ENCODE data around the gene ZNF600.
"Not testable (repeated sequence)": the region's sequence is repeated elsewhere in the genome, so short reads cannot be mapped to it uniquely, and the experiment has no call there.

ZNF600 gene

DNA sequence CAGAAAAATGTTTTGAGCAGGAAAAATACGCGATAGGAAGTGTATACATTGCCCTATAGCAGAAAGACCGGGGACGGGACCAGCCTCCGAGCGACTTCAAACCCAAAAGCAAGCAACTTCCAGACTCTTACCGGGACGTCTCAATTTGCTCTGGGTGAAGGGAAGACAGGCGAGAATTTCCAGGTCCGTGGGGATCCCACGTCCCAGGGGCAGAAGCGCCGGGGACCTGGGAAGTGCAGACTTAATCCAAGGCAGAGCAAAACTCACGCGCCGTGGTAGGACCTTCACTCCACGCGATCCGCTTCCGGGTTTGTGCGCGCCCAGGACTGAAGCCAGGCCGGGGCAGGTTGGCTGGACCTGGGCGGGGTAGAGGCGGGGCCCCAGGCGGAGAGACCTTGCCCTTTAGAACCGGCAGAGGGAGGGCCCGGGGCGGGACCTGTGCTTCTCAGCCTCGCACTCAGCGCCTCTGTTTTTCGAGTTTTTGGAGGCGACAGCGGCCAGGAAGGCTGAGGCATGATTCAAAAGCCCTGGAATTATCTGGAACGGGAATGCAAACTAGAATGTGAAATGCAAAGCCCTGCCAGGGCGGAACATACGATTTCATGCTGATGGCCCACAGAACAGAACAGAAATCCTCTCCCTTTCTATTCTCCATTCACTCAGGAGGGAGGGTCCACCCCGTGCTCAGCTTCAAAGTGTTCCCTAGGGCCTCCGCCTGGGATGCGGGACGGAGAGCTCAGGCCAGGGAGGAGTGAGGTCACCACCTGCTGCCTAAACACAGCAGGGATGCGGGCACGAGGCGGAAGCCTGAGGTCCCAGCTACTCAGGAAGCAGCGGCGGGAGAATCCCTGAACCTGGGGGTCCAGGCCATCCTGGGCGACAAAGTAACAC lies at the start of gene ZNF600:
Gene ZNF600 (minus strand): TSS at position 328 of the 891 bp plus-strand sequence. CDS start 7,903 bp downstream, outside the sequence.
- H3K4me3 ChIP-seq (replicated peaks; ENCODE audit: low read depth, low read length): peak within 1 kb of the TSS; percentile 58
- DNase-seq (ENCODE audit: extremely low read depth, low read depth): peak; percentile 4

DNA sequence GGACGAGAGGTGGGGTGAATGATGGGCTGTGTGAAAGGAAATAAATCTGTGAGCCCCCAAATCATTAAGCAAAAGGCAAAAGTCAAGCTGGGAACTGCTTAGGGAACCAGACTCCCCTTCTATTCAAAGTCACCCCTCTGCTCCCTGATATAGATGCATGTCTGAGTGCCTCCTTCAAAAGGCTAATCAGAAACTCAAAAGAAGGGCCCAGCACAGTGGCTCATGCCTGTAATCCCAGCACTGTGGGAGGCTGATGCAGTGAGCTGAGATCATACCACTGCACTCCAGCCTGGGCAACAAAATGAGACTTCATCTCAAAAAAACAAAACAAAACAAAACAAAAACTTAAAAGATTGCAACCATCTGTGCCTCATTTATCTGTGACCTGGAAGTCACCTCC lies 47.7 kb upstream of the ZNF600 start:
- not testable (repeated sequence) for DNase-seq (ENCODE audit: extremely low read depth, low read depth); H3K4me3 ChIP-seq (replicated peaks; ENCODE audit: low read depth, low read length)

DNA sequence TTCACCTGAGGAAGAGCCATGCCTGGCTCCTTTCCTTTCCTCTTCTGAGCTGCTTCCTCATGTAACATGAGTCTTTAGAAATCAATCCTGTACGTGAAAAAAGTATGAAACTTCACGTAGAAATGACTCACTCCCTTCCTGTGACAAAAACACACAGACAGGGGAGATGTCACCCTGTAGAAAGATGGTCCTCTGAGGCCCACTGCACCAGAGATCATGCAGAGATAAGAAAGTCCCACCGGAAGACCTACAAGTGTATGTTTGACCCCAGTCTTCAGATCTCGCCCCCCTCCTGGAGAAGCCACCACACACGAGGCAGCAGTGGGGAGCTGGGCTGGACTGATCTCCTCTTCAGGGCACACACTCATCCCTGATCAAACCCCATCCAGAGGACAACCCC lies 47.0 kb upstream of the ZNF600 start:
- not testable (repeated sequence) for H3K4me3 ChIP-seq (replicated peaks; ENCODE audit: low read depth, low read length); DNase-seq (ENCODE audit: extremely low read depth, low read depth)

DNA sequence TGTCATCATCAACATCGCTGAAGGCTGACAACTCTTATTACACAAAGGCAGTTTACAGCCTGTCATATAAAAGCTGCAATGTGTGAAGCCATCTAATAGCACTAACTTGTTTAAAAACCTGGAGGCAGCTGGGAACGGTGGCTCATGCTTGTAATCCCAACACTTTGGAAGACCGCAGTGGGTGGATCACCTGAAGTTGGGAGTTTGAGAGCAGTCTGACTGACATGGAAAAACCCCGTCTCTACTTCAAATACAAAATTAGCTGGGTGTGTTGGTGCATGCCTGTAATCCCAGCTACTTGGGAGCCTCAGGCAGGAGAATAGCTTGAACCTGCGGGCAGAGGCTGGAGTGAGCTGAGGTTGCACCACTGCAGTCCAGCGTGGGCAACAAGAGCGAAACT lies 43.3 kb upstream of the ZNF600 start:
- not testable (repeated sequence) for H3K4me3 ChIP-seq (replicated peaks; ENCODE audit: low read depth, low read length); DNase-seq (ENCODE audit: extremely low read depth, low read depth)

DNA sequence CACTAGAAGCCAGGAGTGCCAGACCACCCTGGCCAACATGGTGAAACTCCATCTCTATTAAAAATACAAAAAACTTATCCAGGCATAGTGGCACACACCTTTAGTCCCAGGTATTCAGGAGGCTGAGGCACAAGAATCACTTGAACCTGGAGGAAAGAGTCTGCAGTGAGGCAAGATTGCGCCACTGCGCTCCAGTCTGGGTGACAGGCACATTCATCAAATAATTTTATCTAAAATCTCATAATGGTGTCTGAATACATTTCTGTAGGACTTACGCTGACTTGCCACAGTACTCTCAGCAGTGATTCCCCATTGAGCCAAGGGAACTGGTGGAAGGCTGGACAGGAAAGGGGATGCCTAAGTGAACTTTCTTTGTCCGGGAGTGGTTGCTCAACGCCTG lies 39.2 kb upstream of the ZNF600 start:
- DNase-seq (ENCODE audit: extremely low read depth, low read depth): no peak
- H3K4me3 ChIP-seq (replicated peaks; ENCODE audit: low read depth, low read length): no peak overlapping the region

DNA sequence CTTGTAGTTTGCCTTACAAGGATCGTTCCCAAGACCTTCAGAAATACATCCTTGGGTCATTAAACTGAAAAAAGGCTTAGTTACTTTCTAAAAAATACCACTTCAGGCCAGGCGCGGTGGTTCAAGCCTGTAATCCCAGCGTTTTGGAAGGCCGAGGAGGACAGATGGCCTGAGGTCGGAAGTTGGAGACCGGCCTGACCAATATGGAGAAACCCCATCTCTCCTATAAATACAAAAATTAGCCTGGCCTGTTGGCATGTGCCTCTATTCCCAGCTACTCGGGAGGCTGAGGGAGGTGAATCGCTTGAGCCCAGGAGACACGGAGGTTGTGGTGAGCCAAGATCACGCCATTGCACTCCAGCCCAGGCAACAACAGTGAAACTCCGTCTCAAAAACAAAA lies 37.1 kb upstream of the ZNF600 start:
- TF ChIP-seq, protein P1, sequence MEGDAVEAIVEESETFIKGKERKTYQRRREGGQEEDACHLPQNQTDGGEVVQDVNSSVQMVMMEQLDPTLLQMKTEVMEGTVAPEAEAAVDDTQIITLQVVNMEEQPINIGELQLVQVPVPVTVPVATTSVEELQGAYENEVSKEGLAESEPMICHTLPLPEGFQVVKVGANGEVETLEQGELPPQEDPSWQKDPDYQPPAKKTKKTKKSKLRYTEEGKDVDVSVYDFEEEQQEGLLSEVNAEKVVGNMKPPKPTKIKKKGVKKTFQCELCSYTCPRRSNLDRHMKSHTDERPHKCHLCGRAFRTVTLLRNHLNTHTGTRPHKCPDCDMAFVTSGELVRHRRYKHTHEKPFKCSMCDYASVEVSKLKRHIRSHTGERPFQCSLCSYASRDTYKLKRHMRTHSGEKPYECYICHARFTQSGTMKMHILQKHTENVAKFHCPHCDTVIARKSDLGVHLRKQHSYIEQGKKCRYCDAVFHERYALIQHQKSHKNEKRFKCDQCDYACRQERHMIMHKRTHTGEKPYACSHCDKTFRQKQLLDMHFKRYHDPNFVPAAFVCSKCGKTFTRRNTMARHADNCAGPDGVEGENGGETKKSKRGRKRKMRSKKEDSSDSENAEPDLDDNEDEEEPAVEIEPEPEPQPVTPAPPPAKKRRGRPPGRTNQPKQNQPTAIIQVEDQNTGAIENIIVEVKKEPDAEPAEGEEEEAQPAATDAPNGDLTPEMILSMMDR (IDR thresholded peaks at IDR 0.05; ENCODE audit: low read depth, low read length, missing control alignments): no peak
- no peak for DNase-seq (ENCODE audit: extremely low read depth, low read depth)
- H3K4me3 ChIP-seq (replicated peaks; ENCODE audit: low read depth, low read length): no peak overlapping the region

More for the DNA sequence above, 39.2 kb upstream of the ZNF600 start:
- TF ChIP-seq, protein P1 (IDR thresholded peaks at IDR 0.05; ENCODE audit: low read depth, low read length, missing control alignments): no peak

DNA sequence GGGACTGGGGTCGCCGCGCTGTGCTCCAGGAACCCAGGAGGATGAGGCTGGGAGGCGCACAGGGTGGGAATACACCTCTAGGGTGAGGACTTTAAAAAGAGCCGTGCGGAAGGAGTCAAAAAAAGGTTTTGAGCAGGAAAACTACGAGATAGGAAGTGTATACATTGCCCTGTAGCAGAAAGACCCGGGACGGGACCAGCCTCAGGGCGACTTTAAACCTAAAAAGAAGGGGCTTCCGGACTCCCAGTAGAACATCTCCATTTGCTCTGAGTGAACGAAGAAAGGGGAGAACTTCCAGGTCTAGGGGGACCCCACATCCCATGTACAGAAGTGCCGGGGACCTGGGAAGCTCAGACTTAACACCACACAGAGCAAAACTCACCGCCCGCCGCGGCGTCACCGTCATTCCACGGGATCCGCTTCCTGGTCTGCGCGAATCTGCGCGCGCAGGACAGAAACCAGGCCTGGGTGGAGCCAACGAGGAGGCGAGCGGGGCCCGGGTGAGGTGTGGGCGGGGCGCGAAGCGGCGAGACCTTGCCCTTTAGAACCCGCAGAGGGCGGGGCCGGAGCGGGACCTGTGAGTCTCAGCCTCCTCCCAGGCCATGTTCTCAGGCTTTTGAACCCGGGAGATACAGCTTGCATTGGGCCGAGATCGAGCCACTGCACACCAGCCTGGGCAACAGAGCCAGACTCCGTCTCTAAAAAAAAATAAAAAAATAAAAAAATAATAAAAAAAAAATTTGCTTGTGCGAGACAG lies 34.8 kb upstream of the ZNF600 start, which contains the start of gene ZNF28:
Gene ZNF28 (minus strand): TSS at position 430 of the 757 bp plus-strand sequence. CDS start 3,675 bp downstream, outside the sequence.
- peak within 1 kb of the TSS; percentile 54 for H3K4me3 ChIP-seq (replicated peaks; ENCODE audit: low read depth, low read length)
- DNase-seq (ENCODE audit: extremely low read depth, low read depth): peak; percentile 1

DNA sequence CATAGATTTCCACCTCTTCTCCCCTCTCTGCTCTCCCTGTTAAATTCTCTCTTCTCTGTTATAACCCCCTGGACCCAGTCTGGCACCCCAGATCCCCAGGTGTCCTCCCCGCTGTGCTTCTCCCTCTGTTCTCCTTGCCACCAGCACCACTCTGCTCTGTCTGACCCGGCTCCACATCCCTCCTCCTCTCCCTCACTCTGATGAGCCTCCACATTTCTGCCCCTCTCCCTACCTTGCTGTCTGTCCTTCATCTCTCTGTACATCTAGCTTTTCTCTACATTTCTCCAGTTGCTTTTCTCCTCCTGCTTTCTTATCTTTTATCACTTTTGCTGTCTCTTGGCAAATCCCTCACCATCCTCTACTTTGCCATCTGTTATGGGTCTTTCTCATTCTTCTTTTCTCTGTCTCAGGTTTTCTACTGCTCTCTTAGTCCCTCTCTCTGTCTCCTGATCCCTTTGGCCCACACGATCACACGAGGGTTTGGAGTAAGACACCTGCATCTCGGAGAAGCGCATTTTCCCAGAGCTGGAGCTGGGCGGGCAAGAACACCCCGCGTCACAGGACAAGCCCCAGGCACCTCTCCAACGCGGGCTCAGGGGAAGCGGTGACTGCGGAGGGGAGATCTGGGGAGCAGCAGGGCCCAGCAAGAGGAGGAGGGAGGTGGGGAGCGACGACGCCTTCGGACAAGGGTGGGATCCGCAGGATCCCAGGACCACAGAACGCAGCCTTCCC lies 34.0 kb upstream of the ZNF600 start:
- peak overlapping the region; percentile 54 for H3K4me3 ChIP-seq (replicated peaks; ENCODE audit: low read depth, low read length)
- DNase-seq (ENCODE audit: extremely low read depth, low read depth): not testable (repeated sequence)

DNA sequence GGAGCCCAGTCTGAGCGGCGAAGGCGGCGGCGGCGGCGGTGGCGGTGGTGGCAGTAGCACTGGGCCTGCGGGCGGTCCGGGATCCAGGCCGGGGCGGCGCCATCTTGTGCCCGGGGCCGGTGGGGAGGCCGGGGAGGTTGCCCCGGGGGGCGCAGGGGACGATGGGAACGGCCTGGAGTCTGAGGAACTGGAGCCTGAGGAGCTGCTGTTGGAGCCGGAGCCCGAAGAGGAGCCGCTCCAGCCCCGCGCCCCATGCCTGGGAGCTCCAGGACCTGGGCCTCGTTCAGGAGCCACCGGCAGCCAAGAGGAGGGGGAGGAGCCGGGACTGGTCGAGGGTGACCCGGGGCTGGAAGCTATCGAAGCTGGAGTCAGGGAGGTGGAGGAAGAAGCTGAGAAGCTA lies 23.2 kb upstream of the ZNF600 start:
- DNase-seq (ENCODE audit: extremely low read depth, low read depth): no peak
- TF ChIP-seq, protein P1 (IDR thresholded peaks at IDR 0.05; ENCODE audit: low read depth, low read length, missing control alignments): no peak
- H3K4me3 ChIP-seq (replicated peaks; ENCODE audit: low read depth, low read length): no peak overlapping the region

DNA sequence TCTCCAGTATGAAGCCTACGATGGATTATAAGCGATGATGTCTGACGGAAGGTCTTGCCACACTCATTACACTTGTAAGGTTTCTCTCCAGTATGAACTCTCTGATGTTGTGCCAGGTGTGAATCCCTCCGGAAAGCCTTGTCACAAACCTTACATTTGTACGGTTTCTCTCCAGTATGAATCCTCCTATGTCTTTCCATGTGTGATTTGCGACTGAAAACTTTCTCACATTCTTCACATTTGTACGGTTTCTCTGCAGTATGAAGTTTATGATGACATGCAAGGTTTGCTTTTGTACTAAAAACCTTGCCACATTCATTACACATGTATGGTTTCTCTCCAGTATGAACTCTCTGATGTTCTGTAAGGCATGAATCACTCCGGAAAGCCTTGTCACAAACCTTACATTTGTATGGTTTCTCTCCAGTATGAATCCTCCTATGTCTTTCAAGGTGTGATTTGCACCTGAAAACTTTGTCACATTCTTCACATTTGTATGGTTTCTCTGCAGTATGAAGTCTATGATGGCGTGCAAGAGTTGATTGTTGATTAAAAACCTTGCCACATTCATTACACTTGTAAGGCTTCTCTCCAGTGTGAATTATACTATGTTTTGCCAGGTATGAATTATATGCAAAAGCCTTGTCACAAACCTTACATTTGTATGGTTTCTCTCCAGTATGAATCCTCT lies 13.5 kb upstream of the ZNF600 start:
- DNase-seq (ENCODE audit: extremely low read depth, low read depth); H3K4me3 ChIP-seq (replicated peaks; ENCODE audit: low read depth, low read length): not testable (repeated sequence)

Data from HFF-Myc (cell line).